ENCODE data around the gene ASB6. TPM values are rescaled to one million over a fixed set of nuclear protein-coding genes. Genes with fewer than 3 reads are reported as not detected.
A peak's percentile ranks its signal among the peaks of the same experiment; 100 is the strongest.

ASB6 gene
- total and polyA plus RNA-seq, 2 of the 13 experiments (the other 11 are each of a cell fraction or from before 2014, with no cell fraction given), result 8.2 to 8.4 TPM

DNA sequence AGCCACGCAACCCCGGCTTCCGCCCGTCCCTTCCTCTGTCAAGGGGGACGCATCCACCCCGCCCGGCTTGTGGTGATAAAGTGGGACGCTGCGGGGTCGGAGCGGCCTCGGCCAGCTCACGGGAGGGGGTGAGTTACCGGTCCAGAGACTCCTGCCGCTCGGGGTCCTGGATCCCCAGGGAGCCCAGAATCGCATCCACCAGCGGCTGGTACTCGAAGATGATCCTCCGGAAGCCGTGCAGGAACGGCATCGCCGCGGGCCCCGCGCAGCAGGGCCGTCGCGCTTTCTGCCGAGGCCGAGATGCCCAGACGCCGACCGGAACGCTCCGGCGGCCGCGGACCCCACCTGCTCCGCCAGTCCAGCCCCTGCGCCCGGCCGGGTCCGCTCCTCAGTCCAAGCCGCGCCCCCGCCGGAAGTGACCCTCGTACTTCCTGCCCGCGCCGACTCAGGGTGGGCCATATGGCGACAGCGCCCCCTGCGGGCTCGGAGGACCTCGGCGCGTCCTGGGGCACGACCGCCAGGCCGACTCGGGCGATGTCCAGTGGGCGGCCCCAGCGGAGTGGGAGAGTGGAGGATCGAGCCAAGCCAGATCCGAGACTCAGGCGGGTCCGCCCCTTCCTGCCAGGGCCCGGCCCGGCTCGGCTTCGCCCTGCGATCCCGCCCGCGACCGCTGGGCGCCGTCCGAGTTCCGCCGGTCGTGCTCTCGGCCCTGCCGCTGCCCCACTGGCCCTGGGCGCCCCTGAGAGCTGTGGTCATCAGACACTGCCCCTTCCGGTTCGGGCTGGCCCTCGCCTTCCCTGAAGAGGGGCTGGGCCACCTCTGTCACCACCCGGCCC, at the start of gene ASB6 (continued):
- TF ChIP-seq KLF12 (CRISPR knock-in tag; IDR thresholded peaks at IDR 0.05; ENCODE audit: borderline replicate concordance) (peak; percentile 62), ETV6 (CRISPR knock-in tag; conservative IDR thresholded peaks at IDR 0.05) (peak; percentile 75; the same call in 1 of the 2 replicates), HNF4A (CRISPR knock-in tag; IDR thresholded peaks at IDR 0.05) (peak; percentile 73), SOX6 (IDR thresholded peaks at IDR 0.05) (no peak), SOX6 (CRISPR knock-in tag; IDR thresholded peaks at IDR 0.05) (peak; percentile 70), ZNF589 (CRISPR knock-in tag; conservative IDR thresholded peaks at IDR 0.05) (peak; percentile 93), SP4 (CRISPR knock-in tag; IDR thresholded peaks at IDR 0.05) (peak; percentile 90), NR2C2 (CRISPR knock-in tag; IDR thresholded peaks at IDR 0.05; ENCODE audit: borderline replicate concordance) (peak; percentile 88), ZNF256 (CRISPR knock-in tag; conservative IDR thresholded peaks at IDR 0.05) (no peak), TBX2 (CRISPR knock-in tag; IDR thresholded peaks at IDR 0.05; ENCODE audit: borderline replicate concordance) (peak; percentile 91), ZSCAN31 (CRISPR knock-in tag; IDR thresholded peaks at IDR 0.05; ENCODE audit: low read depth) (peak; percentile 82), SP2 (CRISPR knock-in tag; IDR thresholded peaks at IDR 0.05) (peak; percentile 81), ZNF670 (CRISPR knock-in tag; IDR thresholded peaks at IDR 0.05; ENCODE audit: borderline replicate concordance) (peak; percentile 92), PHF20 (CRISPR knock-in tag; IDR thresholded peaks at IDR 0.05) (peak; percentile 95), KDM5A (IDR thresholded peaks at IDR 0.05; ENCODE audit: borderline replicate concordance, low read length) (peak; percentile 99), KMT2B (CRISPR knock-in tag; IDR thresholded peaks at IDR 0.05) (peak; percentile 86), ZNF530 (CRISPR knock-in tag; IDR thresholded peaks at IDR 0.05; ENCODE audit: low read depth) (no peak), HOXA3 (CRISPR knock-in tag; IDR thresholded peaks at IDR 0.05) (peak; percentile 97), SMYD3 (CRISPR knock-in tag; IDR thresholded peaks at IDR 0.05) (peak; percentile 67; the same call in 1 of the 2 replicates), BHLHE40 (IDR thresholded peaks at IDR 0.05; ENCODE audit: low read length) (0 out of 2 replicates have a peak, but pooled peaks have one; percentile 50), ZNF501 (CRISPR knock-in tag; IDR thresholded peaks at IDR 0.05) (peak; percentile 95), YY1 (IDR thresholded peaks at IDR 0.05; ENCODE audit: insufficient read depth, insufficient replicate concordance, low read depth, low read length) (peak; percentile 73), MEIS1 (CRISPR knock-in tag; IDR thresholded peaks at IDR 0.05; ENCODE audit: borderline replicate concordance) (peak; percentile 77)
- TF ChIP-seq, protein P1, sequence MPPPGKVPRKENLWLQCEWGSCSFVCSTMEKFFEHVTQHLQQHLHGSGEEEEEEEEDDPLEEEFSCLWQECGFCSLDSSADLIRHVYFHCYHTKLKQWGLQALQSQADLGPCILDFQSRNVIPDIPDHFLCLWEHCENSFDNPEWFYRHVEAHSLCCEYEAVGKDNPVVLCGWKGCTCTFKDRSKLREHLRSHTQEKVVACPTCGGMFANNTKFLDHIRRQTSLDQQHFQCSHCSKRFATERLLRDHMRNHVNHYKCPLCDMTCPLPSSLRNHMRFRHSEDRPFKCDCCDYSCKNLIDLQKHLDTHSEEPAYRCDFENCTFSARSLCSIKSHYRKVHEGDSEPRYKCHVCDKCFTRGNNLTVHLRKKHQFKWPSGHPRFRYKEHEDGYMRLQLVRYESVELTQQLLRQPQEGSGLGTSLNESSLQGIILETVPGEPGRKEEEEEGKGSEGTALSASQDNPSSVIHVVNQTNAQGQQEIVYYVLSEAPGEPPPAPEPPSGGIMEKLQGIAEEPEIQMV (CRISPR knock-in tag; IDR thresholded peaks at IDR 0.05; ENCODE audit: low read depth), result peak; percentile 99
- TF ChIP-seq, protein P2, sequence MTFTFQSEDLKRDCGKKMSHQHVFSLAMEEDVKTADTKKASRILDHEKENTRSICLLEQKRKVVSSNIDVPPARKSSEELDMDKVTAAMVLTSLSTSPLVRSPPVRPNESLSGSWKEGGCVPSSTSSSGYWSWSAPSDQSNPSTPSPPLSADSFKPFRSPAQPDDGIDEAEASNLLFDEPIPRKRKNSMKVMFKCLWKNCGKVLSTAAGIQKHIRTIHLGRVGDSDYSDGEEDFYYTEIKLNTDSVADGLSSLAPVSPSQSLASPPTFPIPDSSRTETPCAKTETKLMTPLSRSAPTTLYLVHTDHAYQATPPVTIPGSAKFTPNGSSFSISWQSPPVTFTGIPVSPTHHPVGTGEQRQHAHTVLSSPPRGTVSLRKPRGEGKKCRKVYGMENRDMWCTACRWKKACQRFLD (CRISPR knock-in tag; IDR thresholded peaks at IDR 0.05; ENCODE audit: borderline replicate concordance), result peak; percentile 76; the same call in 1 of the 2 replicates
- TF ChIP-seq, protein P3, sequence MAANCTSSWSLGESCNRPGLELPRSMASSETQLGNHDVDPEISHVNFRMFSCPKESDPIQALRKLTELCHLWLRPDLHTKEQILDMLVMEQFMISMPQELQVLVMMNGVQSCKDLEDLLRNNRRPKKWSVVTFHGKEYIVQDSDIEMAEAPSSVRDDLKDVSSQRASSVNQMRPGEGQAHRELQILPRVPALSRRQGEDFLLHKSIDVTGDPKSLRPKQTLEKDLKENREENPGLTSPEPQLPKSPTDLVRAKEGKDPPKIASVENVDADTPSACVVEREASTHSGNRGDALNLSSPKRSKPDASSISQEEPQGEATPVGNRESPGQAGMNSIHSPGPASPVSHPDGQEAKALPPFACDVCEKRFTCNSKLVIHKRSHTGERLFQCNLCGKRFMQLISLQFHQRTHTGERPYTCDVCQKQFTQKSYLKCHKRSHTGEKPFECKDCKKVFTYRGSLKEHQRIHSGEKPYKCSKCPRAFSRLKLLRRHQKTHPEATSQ (CRISPR knock-in tag; IDR thresholded peaks at IDR 0.05; ENCODE audit: borderline replicate concordance), result peak; percentile 57; the same call in 1 of the 2 replicates
